Neutrophil (primary cell): ENCODE results near the gene ENO1.

Experiments used
- H3K27ac ChIP-seq: fragments of 200-600 bp; sonication (generic); 2 replicates; pipeline ENCODE4 v1.5.1; 2016; ENCODE audit warnings: mild to moderate bottlenecking, moderate library complexity
- H3K27me3 ChIP-seq: fragments of 200-600 bp; sonication (generic); 2 replicates; pipeline ENCODE4 v1.6.0; 2016; ENCODE audit warnings: mild to moderate bottlenecking
- H3K36me3 ChIP-seq: fragments of 200-600 bp; sonication (generic); 2 replicates; pipeline ENCODE4 v1.5.1; 2017
- H3K4me1 ChIP-seq, 2 experiments: fragments of 200-600 bp in 1 of 2; sonication (generic) in 1 of 2; 1 replicate in 1 of 2; 2 replicates in 1 of 2; pipeline versions ENCODE4 v1.5.1 to v1.6.1; 2013 to 2016; ENCODE audit warnings: low read depth in 1 of 2, low read length in 1 of 2, mild to moderate bottlenecking in 1 of 2, moderate library complexity in 1 of 2; ENCODE audit not compliant: control insufficient read depth in 1 of 2, insufficient read depth in 1 of 2
- H3K4me3 ChIP-seq, 2 experiments: fragments of 200-600 bp in 1 of 2; sonication (generic) in 1 of 2; 1 replicate in 1 of 2; 2 replicates in 1 of 2; pipeline ENCODE4 v1.5.1; 2013 to 2016; ENCODE audit warnings: low read depth in 1 of 2, low read length in 1 of 2, mild to moderate bottlenecking in 1 of 2, moderate library complexity in 1 of 2
- H3K9me3 ChIP-seq: fragments of 200-600 bp; sonication (generic); 2 replicates; pipeline ENCODE4 v1.5.1; 2016
- TF ChIP-seq, protein P1 (sequence below): fragments of 200-600 bp; sonication (generic); IDR thresholded peaks from 2 replicates; pipeline ENCODE4 v1.5.1; 2016; ENCODE audit warnings: antibody characterized with exemption

ENO1 gene

GRCh38 chr1:8858888-8859706, 19.4 kb downstream of the ENO1 start:
- Histone ChIP-seq H3K9me3 (no peaks in the 10 kb centered on the region), H3K4me3 (no peak overlapping the region), H3K27ac (peak overlapping the region; percentile 68), H3K36me3 (peaks cover 57% of the 10 kb centered on the region), H3K4me1 (peaks cover 24 to 25% of the 10 kb centered on the region in 2 experiments), H3K27me3 (no peaks in the 10 kb centered on the region)
- TF ChIP-seq, protein P1, sequence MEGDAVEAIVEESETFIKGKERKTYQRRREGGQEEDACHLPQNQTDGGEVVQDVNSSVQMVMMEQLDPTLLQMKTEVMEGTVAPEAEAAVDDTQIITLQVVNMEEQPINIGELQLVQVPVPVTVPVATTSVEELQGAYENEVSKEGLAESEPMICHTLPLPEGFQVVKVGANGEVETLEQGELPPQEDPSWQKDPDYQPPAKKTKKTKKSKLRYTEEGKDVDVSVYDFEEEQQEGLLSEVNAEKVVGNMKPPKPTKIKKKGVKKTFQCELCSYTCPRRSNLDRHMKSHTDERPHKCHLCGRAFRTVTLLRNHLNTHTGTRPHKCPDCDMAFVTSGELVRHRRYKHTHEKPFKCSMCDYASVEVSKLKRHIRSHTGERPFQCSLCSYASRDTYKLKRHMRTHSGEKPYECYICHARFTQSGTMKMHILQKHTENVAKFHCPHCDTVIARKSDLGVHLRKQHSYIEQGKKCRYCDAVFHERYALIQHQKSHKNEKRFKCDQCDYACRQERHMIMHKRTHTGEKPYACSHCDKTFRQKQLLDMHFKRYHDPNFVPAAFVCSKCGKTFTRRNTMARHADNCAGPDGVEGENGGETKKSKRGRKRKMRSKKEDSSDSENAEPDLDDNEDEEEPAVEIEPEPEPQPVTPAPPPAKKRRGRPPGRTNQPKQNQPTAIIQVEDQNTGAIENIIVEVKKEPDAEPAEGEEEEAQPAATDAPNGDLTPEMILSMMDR = peak; percentile 67

DNA sequence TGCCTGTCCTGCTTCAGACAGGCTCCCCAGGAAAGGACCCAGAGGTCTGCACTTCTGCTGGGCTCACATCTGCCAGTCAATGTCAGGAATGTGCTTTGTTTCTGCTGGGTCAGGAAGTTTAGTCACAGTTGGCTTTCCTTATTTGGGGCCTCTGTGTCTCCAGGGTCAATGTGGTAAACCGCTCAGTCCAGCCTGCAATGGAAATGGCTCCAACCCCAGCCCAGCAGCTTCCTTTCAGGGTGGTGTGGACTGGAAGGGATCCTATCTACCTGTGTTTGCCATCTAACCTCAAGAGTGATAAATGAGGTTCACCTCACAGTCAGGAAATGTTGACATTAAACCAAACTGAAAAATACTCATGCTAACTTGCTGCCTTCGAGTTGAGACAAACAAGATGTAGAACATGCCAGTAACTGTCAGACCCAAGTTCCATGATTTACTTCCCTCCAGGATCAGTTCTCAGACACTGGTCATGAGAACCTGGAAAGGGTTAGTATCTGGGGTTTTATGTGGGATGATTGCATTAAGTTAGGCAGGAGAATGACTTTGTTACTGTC, 20.3 kb downstream of the ENO1 start:
- H3K36me3 ChIP-seq = peaks cover 50% of the 10 kb centered on the region
- no peak overlapping the region for H3K4me3 ChIP-seq
- H3K27me3 ChIP-seq = no peaks in the 10 kb centered on the region
- peak overlapping the region; percentile 68 for H3K27ac ChIP-seq
- no peaks in the 10 kb centered on the region for H3K9me3 ChIP-seq
- TF ChIP-seq, protein P1 = no peak
- peaks cover 24 to 25% of the 10 kb centered on the region in 2 experiments for H3K4me1 ChIP-seq

GRCh38 chr1:8856689-8857412, 21.6 kb downstream of the ENO1 start:
- Histone ChIP-seq H3K4me3 (no peak overlapping the region), H3K9me3 (no peaks in the 10 kb centered on the region), H3K4me1 (peaks cover 24 to 25% of the 10 kb centered on the region in 2 experiments), H3K36me3 (peaks cover 37% of the 10 kb centered on the region), H3K27ac (peak overlapping the region; percentile 9), H3K27me3 (no peaks in the 10 kb centered on the region)
- TF ChIP-seq, protein P1 = no peak

- Histone ChIP-seq H3K27me3 (no peaks in the 10 kb centered on the region), H3K36me3 (peaks cover 17% of the 10 kb centered on the region), H3K27ac (no peak overlapping the region), H3K4me1 (peaks cover 19 to 20% of the 10 kb centered on the region in 2 experiments), H3K9me3 (no peaks in the 10 kb centered on the region), H3K4me3 (no peak overlapping the region)
- TF ChIP-seq, protein P1 = no peak
These were observed 24.2 kb downstream of the ENO1 start for GRCh38 chr1:8854240-8854639.

DNA sequence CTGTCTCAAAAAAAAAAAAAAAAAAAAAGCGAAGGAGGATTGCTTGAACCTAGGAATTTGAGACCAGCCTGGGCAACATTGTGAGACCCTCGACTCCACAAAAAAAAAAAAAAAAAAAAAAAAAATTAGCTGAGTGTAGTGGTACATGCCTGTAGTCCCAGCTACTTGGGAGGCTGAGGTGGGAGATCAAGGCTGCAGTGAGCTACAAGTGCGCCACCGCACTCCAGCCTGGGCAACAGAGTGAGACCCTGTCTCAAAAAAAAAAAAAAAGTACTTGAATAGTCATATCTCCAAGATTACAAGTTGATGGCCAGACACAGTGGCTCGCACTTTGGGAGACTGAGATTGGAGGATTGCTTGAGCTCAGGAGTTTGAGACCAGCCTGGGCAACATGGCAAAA, 27.4 kb downstream of the ENO1 start:
- H3K27ac ChIP-seq = no peak overlapping the region
- peaks cover 3 to 4% of the 10 kb centered on the region in 2 experiments for H3K4me1 ChIP-seq
- no peaks in the 10 kb centered on the region for H3K27me3 ChIP-seq
- H3K36me3 ChIP-seq = peaks cover 5% of the 10 kb centered on the region
- TF ChIP-seq, protein P1 = no peak
- H3K9me3 ChIP-seq = no peaks in the 10 kb centered on the region
- no peak overlapping the region for H3K4me3 ChIP-seq
